Peyer's patch (tissue), 4 donors: Measurements from ENCODE around the gene SH3TC2. TPM values are rescaled to one million over a fixed set of nuclear protein-coding genes. Genes with fewer than 3 reads are reported as not detected.
"Not testable (repeated sequence)": the region's sequence is repeated elsewhere in the genome, so short reads cannot be mapped to it uniquely, and the experiment has no call there.

Experiments used
- DNase-seq, 3 donors: peaks; one replicate each; pipeline ENCODE4 v3.0.0-alpha.2; 2017 to 2019
- H3K27ac ChIP-seq, 4 donors: fragments of 200-600 bp; sonication (generic); one replicate each; pipeline ENCODE4 v1.5.1; 2016 to 2019
- H3K27me3 ChIP-seq, 2 donors: fragments of 200-600 bp; sonication (generic); one replicate each; pipeline ENCODE4 v1.5.1; 2019
- H3K36me3 ChIP-seq, 3 donors: fragments of 200-600 bp; sonication (generic); one replicate each; pipeline ENCODE4 v1.5.1; 2016 to 2019
- H3K4me1 ChIP-seq, 4 donors: fragments of 200-600 bp; sonication (generic); one replicate each; pipeline ENCODE4 v1.5.1; 2016 to 2019
- H3K4me3 ChIP-seq, 4 donors: fragments of 200-600 bp; sonication (generic); 1 replicate in 3 of 4; 2 replicates in 1 of 4; pipeline ENCODE4 v1.5.1; 2016 to 2019; ENCODE audit warnings: mild to moderate bottlenecking in 1 of 4
- H3K9me3 ChIP-seq, 4 donors: fragments of 200-600 bp; sonication (generic); one replicate each; pipeline ENCODE4 v1.5.1; 2016 to 2019; ENCODE audit warnings: mild to moderate bottlenecking in 1 of 4
- POLR2A ChIP-seq, 2 donors: fragments of 450-650 bp; IDR thresholded peaks; one replicate each; pipeline ENCODE4 v1.5.1; 2017; ENCODE audit warnings: antibody characterized with exemption in 2 of 2, mild to moderate bottlenecking in 2 of 2, moderate library complexity in 2 of 2
- total RNA-seq, 4 donors: library from RNA; depleted of rRNA; stranded (reverse); fragments of >200 nt; gene quantifications; one replicate each; pipeline ENCODE4 v1.1.0, GENCODE V29; 2016
- TF ChIP-seq, protein P1 (sequence below), 6 experiments: fragments of 450-650 bp in 4 of 6; fragments of 200-600 bp in 2 of 6; sonication (generic) in 1 of 6; IDR thresholded peaks; one replicate each; pipeline ENCODE4 v1.5.1; 2017 to 2019; ENCODE audit warnings: antibody characterized with exemption in 6 of 6, mild to moderate bottlenecking in 3 of 6, moderate library complexity in 1 of 6

SH3TC2 gene
- total RNA-seq, 4 donors from 2014 or later: 0.57 to 1.3 (median 0.76) TPM

DNA sequence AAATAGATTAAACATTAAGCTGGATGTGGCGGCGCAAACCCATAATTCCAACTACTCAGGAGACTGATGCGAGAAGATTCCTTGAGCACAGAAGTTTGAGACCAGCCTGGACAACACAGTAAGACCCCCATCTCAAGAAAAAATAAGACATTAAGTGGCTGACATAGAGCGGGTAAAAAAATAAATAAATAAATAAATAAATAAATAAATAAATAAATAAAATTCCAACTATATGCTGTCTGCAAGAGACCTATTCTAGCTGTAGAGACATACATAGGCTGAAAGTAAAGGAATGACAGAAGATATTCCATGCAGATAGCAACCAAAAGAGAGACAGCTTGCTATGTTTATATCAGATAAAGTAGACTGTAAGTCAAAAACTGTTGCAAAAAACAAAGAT lies 17.4 kb upstream of the SH3TC2 start:
- no peak for DNase-seq
- Histone ChIP-seq H3K4me1 (no peaks in the 10 kb centered on the region), H3K36me3 (no peaks in the 10 kb centered on the region), H3K4me3 (no peak overlapping the region), H3K9me3 (no peaks in the 10 kb centered on the region), H3K27me3 (no peaks in the 10 kb centered on the region), H3K27ac (no peak overlapping the region)
- TF ChIP-seq, protein P1, sequence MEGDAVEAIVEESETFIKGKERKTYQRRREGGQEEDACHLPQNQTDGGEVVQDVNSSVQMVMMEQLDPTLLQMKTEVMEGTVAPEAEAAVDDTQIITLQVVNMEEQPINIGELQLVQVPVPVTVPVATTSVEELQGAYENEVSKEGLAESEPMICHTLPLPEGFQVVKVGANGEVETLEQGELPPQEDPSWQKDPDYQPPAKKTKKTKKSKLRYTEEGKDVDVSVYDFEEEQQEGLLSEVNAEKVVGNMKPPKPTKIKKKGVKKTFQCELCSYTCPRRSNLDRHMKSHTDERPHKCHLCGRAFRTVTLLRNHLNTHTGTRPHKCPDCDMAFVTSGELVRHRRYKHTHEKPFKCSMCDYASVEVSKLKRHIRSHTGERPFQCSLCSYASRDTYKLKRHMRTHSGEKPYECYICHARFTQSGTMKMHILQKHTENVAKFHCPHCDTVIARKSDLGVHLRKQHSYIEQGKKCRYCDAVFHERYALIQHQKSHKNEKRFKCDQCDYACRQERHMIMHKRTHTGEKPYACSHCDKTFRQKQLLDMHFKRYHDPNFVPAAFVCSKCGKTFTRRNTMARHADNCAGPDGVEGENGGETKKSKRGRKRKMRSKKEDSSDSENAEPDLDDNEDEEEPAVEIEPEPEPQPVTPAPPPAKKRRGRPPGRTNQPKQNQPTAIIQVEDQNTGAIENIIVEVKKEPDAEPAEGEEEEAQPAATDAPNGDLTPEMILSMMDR (IDR thresholded peaks at IDR 0.05): no peak
- TF ChIP-seq POLR2A (IDR thresholded peaks at IDR 0.05): no peak

DNA sequence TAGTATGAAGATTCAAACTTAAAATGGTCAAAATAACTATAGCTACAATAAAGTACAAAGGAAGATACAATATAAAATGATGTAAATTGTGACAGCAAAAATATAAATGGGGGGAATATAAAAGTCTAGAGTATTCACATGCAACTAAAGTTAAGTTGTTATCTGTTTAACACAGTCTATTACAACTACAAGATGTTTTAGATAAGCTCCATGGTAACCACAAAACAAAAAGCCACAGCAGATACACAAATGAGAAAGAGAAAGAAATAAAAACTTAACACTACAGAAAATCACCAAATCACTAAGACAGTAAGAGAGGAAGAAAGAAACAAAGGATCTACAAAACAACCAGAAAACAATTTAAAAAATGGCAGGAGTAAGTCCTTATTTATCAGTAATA lies 17.0 kb upstream of the SH3TC2 start:
- no peak for DNase-seq
- no peak for TF ChIP-seq POLR2A (IDR thresholded peaks at IDR 0.05)
- TF ChIP-seq, protein P1 (IDR thresholded peaks at IDR 0.05): no peak
- H3K4me3 ChIP-seq: no peak overlapping the region
- no peaks in the 10 kb centered on the region for H3K9me3 ChIP-seq
- no peaks in the 10 kb centered on the region for H3K27me3 ChIP-seq
- H3K36me3 ChIP-seq: no peaks in the 10 kb centered on the region
- no peaks in the 10 kb centered on the region for H3K4me1 ChIP-seq
- no peak overlapping the region for H3K27ac ChIP-seq

DNA sequence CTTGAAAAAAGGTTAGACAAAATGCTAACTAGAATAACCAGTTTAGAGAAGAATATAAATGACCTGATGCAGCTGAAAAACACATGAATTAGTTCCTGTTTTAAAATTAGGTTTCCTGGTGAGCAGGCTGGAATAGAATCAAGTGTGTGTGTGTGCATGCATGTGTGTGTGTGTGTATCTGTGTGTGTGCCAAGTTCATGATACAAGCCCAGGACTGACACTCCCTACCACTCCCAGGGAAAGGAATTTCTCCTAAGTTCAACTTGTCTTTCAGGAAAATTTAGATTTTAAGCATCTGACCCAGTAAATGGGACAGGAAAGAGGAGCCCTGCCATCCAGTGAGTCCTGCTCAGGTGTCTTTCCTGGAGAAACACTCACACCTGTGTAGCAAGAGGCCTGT lies 11.2 kb upstream of the SH3TC2 start:
- DNase-seq, H3K36me3 ChIP-seq, H3K4me1 ChIP-seq, H3K27ac ChIP-seq, H3K9me3 ChIP-seq, H3K4me3 ChIP-seq, H3K27me3 ChIP-seq: not testable (repeated sequence)

DNA sequence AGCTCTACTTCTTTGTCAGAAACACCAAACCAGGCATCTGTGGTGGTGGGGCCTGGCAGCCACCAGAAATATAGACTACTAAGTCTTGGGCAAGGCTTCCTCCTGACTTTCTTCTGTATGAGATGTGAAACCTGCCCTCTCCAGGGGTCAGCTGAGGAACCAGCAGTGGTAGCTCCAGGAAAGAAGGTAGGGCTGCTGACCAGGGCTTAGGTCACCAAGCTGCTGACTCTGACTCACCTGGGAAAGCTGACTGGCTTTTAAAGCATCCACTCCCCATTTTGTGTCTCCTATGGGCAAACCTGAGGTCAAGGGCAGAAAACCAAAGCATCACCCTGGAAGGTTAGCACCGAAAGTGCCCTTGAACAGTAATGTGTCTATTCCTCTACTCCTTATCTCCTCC lies 10.4 kb upstream of the SH3TC2 start:
- no peaks in the 10 kb centered on the region for H3K4me1 ChIP-seq
- no peak for DNase-seq
- H3K4me3 ChIP-seq: no peak overlapping the region
- H3K27me3 ChIP-seq: no peaks in the 10 kb centered on the region
- H3K9me3 ChIP-seq: no peaks in the 10 kb centered on the region
- no peaks in the 10 kb centered on the region for H3K36me3 ChIP-seq
- TF ChIP-seq, protein P1 (IDR thresholded peaks at IDR 0.05): no peak
- no peak for TF ChIP-seq POLR2A (IDR thresholded peaks at IDR 0.05)
- no peak overlapping the region for H3K27ac ChIP-seq

DNA sequence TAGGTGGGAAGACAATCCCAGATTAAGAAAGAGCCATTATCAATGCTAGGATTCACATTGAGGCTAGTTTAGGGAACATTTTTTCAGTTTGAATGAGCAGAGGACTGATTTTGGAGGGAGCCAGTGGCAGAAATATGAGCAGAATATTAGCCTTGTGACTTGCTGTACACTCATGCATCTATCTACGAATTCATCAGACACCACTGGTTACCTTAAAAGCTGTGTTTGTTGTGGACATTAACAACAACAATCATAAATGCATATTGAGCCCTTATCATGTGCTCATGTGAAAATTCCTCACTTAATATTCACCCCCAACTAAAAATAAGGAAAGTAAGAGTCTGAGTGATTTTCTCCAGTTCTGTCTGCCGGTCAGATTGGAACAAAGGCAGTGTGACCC lies 9.9 kb upstream of the SH3TC2 start:
- no peaks in the 10 kb centered on the region for H3K27me3 ChIP-seq
- H3K36me3 ChIP-seq: no peaks in the 10 kb centered on the region
- no peaks in the 10 kb centered on the region for H3K9me3 ChIP-seq
- no peak overlapping the region for H3K27ac ChIP-seq
- no peak for TF ChIP-seq POLR2A (IDR thresholded peaks at IDR 0.05)
- TF ChIP-seq, protein P1 (IDR thresholded peaks at IDR 0.05): no peak
- no peak overlapping the region for H3K4me3 ChIP-seq
- DNase-seq: no peak
- H3K4me1 ChIP-seq: no peaks in the 10 kb centered on the region

DNA sequence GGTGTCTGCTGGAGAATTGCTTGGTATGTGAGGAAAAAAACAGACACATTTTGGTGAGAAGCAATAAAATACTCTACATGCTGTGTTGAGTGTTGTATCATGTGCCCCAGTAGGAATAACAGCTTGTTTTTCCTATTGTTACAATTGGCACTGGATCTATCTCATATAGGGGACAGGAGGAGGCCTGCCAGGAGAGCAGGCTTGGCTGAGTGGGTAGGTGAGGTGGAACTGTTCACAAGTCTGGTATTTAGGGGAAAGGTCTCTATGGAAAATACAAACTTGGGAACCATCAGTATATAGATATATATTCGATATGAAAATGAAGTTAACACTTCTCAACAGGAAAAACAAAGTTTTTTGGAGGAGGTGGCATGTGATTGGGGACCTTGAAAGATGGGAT lies 9.5 kb upstream of the SH3TC2 start:
- Histone ChIP-seq H3K9me3 (no peaks in the 10 kb centered on the region), H3K4me3 (no peak overlapping the region), H3K27me3 (no peaks in the 10 kb centered on the region), H3K36me3 (no peaks in the 10 kb centered on the region), H3K4me1 (no peaks in the 10 kb centered on the region), H3K27ac (no peak overlapping the region)
- DNase-seq: no peak
- no peak for TF ChIP-seq POLR2A (IDR thresholded peaks at IDR 0.05)
- TF ChIP-seq, protein P1 (IDR thresholded peaks at IDR 0.05): no peak
